HG03175 (cell line): Measurements from ENCODE around the gene IGLL5.
"Not testable (repeated sequence)": the region's sequence is repeated elsewhere in the genome, so short reads cannot be mapped to it uniquely, and the experiment has no call there.

Experiments
- ATAC-seq: cut with Tn5 transposase; IDR thresholded peaks from one replicate; pipeline ENCODE4 v1.9.1; 2021; ENCODE audit warnings: mild to moderate bottlenecking, moderate library complexity; ENCODE audit not compliant: unreplicated experiment

The IGLL5 gene

GRCh38 chr22:22899342-22900080 is 11.9 kb downstream of the IGLL5 start:
- not testable (repeated sequence) for ATAC-seq

- not testable (repeated sequence) for ATAC-seq
These were observed 13.1 kb downstream of the IGLL5 start for GRCh38 chr22:22900527-22901205.

DNA sequence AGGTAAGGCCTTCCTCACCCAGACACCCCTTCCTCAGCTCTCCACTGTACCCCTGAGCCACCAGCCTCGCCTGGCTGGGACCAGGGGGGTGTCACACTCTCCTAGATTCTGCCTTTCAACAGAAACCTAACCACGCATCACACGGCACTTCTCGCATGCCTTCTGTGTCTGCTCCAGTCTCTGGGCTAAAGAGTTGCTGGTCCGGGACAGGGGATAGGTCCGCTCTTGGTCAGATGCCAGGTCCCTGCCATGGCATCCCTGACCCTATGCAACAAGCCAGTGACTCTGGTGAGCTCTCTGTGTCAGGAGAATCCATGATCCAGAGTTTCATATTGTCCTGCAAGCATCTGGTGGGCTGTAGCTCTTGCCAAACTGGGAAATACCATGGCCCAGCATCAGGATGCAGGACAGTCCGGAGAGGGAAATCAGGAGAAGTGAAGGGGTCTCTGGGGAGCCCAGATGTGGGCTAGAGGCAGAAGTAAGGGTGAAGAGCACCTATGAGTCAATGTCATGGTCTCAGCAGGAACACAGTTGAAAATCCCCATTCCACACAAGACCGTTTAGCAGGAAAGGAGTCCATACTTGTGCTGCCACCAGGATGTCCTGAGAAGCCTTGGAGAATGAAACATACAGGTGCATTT is 14.1 kb downstream of the IGLL5 start:
- ATAC-seq, result no peak

DNA sequence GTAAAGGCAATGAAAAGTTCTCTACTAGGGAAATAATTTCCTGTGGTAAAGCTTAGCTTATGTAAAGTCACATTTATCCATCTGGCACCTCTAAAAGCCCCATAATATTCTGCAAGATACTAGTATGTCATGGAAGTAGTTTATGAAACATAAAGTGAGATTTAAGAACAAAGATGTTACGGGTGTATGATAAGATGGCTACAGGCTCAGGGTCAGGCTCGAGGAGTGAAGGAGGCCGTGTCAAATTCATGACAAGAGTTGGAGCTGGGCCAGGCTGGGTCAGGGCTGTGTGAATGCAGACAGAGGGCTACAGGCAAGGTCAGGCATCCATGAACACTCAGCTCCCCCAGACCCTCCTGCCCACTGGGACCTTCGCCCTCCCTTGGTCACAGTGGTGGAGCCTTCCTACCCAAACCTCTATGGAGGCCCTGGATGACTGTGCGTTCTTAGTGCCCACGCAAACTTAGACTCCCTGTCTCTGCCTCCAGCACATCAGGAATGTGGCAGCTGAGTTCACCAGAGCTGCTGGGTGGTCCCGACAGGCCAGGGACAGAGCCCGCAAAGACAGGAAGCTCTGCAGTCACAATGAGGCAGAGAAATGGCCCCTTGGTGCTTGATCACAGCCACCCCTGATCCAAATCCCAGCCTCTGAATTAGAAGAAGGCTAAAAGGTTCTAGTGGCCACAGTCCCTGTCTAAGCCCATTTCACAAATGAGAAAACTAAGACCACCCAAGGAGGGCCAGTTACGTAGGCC is 14.8 kb downstream of the IGLL5 start:
- ATAC-seq, result no peak

DNA sequence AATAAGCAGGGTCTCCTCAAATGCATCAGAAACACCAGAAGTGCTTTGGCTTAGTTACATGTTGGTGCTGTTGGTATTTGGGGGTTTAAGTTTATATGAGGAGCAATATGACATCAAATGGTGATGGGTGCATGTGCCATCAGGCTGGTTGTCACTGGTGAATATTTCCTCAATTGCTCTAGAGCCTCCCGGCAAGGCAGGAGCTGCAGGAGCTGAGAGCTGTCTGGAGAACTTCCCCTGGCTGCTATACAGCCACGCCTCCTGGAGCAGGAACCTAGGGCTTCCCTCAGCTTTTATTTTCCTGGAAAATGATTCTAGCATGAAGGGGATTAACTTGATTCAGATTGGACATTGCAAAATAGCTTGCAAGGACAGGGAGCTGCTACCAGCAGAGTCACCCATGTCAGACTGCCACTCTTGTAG is 15.8 kb downstream of the IGLL5 start:
- ATAC-seq, result no peak

DNA sequence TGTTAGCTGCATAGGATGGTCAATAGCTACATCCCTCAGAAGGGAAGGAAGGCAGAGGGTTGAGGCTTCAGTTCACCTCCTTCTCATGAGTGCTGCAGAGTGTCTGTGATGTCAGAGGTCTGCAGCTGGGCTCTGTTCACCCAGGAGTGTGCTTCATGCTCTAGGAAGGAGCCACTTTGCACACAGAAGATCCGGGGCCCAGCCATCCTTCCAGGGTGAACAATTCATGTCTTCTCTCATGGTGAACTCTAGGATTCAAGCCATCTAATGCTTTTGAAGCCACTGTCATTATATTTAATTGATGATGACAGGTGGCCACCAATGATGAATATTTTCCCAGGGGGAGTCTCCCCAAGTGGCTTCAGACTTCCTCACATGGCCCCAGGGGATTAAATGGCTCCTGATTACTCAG is 16.2 kb downstream of the IGLL5 start:
- ATAC-seq, result not testable (repeated sequence)

DNA sequence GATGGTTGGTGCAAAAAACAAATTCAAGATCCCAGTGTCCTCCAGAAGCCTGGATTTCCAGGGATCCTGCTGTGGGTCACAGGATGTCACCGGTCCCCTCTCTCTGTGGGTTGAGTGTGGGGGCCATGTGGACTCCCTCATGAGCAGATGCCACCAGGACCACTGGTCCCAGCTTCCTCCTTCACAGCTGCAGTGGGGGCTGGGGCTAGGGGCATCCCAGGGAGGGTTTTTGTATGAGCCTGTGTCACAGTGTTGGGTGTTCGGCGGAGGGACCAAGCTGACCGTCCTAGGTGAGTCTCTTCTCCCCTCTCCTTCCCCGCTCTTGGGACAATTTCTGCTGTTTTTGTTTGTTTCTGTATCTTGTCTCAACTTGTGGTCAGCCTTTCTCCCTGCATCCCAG is 17.1 kb downstream of the IGLL5 start:
- ATAC-seq, result not testable (repeated sequence)

- ATAC-seq, result not testable (repeated sequence)
These were observed 18.8 kb downstream of the IGLL5 start for GRCh38 chr22:22906391-22906790.

- no peak for ATAC-seq
These were observed 19.4 kb downstream of the IGLL5 start for GRCh38 chr22:22906907-22907550.

DNA sequence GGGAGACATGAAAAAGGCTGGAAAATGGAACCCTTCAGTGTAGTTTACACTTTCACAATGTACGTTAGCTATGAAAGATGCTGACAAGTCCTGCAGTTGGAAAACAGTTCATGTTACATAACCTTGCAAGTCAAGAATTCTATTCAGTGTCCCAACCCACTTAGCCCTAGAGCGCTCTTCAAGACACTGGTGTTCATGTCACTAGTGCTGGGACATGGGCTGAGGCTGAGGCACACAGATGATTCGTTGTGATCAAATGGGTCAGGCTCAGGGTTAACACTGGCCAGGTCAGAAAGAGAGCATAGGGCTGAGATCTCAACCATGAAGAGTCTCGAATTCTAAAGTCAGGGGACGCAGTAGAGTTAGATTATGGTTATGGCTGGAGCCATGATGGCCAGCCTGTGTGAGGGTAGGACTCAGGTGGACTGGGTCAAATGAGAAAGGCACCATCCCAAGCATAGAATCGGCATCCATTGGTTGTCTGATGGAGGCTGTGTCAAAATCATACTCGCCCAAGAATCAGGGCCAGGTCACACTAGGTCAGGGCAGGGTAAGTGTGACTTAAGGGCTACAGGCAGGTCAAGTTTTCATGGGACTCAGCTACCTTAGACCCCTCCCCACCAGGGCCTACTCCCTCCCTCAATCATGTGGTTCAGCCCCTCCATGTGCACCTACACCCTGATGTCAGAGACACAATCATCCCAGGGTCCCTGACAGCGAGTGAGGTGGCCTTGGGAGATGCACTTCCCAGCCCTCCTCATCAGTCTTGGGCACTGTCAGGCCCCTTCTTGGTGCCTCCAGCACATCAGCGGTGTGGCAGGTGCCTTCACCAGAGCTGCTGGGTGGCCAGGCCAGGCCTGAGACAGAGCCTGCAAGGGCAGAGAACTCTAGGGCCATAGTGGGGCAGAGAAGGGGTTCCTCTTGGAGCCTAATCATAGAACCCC is 20.2 kb downstream of the IGLL5 start:
- ATAC-seq, result no peak

DNA sequence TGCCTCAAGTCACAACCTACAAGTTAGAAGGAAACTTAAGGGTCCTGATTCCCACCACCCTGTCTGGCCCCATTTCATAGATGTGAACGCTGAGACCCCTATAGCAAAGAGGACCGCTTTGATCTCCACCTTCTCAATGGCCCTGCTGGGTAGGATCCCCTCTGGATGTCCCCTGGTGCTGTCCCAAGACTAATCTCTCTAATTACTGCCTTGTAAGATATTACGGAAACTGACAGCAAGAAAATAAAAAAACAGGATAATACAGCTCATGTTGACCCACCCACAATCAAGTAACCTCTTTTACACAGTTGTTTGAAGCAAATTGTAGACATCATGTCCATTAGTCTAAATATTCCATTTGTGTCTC is 20.9 kb downstream of the IGLL5 start:
- no peak for ATAC-seq

GRCh38 chr22:22908941-22909604 is 21.5 kb downstream of the IGLL5 start:
- ATAC-seq, result no peak

DNA sequence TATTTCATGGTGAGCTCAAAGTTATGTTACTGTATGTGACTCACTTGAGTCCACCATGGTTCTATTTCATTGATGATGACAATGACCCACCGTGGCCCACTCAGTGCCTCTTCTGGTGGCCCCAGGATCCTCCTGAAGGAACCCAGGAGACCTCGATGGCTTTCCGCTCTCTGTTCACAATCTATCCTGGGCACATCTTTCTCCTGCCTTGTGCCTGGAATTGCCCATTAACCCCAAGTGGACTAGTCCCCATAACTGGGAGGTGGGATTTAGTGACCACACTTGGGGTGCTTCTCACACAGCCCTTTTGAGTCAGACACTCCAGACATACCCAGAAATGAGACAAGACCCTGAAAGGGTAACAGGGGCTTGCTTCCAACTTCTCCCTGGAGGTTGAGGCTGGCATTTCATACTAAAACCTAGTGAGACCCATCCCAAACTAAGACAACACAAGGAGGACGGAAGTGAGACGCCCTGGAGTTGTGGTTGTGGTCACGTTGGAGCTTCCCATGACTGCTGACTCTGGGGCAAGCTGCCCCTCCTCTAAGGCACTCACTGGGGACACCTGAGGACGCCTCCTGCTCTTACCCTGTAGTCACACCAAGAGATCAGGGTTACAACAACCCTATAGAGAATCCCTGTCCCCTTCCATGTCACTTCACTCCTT is 22.1 kb downstream of the IGLL5 start:
- no peak for ATAC-seq

DNA sequence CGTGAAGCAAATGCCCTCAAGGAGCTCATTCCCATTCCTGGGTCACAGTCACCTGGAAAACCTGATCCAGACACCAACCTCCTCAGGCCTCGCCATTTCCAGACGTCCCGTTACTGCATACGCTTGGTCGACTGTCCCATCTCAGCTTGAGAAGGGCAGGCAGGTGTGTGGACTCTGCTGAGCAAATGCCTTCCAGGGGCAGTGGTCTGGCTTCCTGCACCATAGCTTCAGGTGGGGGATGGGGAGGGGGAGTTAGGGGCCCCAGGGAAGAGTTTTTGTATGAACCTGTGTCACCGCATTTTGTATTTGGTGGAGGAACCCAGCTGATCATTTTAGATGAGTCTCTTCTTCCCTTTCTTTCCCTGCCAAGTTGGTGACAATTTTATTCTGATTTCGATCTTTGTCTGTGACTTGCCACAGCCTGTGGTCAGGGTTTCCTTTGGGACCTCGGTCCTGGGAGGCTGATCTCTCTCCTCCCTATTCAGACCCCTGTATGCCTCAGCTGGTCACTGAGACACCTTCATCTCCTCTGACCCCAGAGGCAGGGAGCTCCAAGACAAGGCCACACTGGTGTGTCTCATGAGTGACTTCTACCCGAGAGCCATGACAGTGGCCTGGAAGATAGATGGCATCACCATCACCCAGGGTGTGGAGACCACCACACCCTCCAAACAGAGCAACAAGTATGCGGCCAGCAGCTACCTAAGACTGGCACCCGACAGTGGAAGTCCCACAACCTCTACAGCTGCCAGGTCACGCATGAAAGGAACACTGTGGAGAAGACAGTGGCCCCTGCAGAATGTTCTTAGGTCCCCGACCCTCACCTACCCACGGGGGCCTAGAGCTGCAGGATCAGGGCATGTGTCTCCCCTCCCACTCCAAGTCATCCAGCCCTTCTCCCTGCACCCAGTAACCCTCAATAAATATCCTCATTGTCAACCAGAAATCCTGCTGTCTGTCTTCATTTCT is 22.9 kb downstream of the IGLL5 start:
- ATAC-seq, result no peak

DNA sequence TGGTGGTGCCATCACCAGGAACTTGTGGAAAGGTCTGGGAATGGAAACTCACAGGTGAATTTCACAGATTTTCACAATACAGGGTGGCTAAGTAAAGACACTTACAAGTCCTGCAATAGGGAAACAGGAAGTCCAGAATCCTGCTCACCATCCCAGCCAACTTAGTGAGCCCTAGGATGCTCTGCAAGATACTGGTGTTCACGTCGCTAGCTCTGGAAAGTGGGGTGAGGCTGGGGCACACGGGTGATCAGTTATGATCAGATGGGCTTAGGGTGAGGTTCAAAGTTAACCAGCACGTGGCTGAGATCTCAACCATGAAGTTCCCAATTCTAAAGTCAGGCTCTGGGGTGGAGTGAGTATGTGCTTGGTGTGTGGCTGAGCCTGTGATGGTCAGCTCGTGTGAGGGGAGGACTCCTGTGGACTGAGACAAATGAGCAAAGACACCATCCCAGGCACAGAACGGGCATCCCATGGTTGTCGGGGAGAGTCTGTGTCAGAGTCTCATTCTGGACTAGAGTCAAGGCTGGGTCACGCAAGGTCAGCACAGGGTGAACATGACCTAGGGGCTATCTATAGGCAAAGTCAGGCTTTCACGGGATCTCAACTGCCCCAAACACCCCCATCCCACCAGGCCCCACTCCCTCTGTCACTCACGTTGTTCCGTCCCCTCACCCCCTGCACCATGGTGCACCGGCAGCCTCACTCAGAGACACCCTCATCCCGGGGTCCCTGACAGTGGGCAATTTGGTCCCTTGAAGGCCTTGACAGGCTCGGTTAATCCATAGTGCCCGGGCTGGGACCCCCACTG is 23.9 kb downstream of the IGLL5 start:
- ATAC-seq, result no peak

DNA sequence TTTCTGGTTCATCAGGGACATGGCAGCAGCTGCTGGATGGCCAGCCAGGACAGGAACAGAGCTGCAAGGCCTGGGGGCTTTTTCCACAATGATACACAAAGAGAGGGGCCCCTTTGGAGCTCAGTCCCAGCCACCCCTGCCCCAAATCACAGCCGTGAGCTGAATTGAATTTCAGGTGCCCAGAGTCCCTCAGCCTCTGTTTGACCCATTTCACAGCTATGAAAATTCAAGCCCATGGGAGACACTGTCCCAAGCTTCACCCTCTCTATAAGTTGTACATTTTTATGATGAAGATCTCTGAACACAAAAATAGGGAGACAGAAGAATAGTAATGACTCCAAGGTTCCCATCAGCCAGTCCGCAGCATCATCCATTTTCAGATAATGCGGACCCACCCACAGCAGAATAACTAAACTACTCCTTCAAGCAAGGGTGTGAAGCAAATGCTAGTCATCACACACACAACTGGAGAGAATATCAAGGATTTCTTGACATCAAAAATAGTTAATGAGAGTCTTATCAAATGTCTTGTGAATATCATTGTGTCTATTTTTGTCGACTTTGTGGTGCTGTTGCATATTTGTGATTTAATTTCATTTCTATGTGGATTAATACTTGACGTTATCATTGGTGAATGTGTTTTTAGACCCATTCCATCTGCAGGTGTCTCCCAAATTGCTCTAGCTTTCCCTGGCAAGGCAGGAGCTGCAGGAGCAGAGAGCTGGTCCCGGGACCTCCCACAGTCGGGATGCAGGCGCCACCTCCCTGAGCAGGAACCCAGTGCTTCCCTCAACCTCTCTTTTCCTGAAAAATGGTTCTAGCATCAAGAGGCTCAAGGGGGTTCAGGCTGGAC is 24.7 kb downstream of the IGLL5 start:
- no peak for ATAC-seq
